Suprapubic skin (tissue), 4 donors: ENCODE measurements around the gene PTGIS.

Experiments
- EP300 ChIP-seq: sonication (generic); formaldehyde crosslinking; IDR thresholded peaks from one replicate; pipeline ENCODE4 v1.6.1; 2017; ENCODE audit warnings: antibody characterized with exemption
- POLR2A ChIP-seq, 2 donors: fragments of 450-650 bp; IDR thresholded peaks; one replicate each; pipeline ENCODE4 v1.6.1; 2017; ENCODE audit warnings: antibody characterized with exemption in 2 of 2, mild to moderate bottlenecking in 2 of 2, moderate library complexity in 2 of 2
- POLR2AphosphoS5 ChIP-seq, 3 donors: sonication (generic); formaldehyde crosslinking; IDR thresholded peaks; one replicate each; pipeline ENCODE4 v1.6.1; 2017; ENCODE audit warnings: antibody characterized with exemption in 3 of 3
- TF ChIP-seq, protein P1 (sequence below), 2 donors: fragments of 200-600 bp in 1 of 2; fragments of 450-650 bp in 1 of 2; sonication (generic) in 1 of 2; IDR thresholded peaks; one replicate each; pipeline ENCODE4 v1.5.1; 2016 to 2019; ENCODE audit warnings: antibody characterized with exemption in 2 of 2, mild to moderate bottlenecking in 1 of 2, moderate library complexity in 1 of 2

- TF ChIP-seq, protein P1, sequence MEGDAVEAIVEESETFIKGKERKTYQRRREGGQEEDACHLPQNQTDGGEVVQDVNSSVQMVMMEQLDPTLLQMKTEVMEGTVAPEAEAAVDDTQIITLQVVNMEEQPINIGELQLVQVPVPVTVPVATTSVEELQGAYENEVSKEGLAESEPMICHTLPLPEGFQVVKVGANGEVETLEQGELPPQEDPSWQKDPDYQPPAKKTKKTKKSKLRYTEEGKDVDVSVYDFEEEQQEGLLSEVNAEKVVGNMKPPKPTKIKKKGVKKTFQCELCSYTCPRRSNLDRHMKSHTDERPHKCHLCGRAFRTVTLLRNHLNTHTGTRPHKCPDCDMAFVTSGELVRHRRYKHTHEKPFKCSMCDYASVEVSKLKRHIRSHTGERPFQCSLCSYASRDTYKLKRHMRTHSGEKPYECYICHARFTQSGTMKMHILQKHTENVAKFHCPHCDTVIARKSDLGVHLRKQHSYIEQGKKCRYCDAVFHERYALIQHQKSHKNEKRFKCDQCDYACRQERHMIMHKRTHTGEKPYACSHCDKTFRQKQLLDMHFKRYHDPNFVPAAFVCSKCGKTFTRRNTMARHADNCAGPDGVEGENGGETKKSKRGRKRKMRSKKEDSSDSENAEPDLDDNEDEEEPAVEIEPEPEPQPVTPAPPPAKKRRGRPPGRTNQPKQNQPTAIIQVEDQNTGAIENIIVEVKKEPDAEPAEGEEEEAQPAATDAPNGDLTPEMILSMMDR (IDR thresholded peaks at IDR 0.05): no peak
- TF ChIP-seq POLR2AphosphoS5 (IDR thresholded peaks at IDR 0.05) (no peak), POLR2A (IDR thresholded peaks at IDR 0.05) (no peak), EP300 (no peak)
These were observed 28.3 kb downstream of the PTGIS start for GRCh38 chr20:49539481-49540231.
